ENCODE measurements around the gene BSN.

The BSN gene

DNA sequence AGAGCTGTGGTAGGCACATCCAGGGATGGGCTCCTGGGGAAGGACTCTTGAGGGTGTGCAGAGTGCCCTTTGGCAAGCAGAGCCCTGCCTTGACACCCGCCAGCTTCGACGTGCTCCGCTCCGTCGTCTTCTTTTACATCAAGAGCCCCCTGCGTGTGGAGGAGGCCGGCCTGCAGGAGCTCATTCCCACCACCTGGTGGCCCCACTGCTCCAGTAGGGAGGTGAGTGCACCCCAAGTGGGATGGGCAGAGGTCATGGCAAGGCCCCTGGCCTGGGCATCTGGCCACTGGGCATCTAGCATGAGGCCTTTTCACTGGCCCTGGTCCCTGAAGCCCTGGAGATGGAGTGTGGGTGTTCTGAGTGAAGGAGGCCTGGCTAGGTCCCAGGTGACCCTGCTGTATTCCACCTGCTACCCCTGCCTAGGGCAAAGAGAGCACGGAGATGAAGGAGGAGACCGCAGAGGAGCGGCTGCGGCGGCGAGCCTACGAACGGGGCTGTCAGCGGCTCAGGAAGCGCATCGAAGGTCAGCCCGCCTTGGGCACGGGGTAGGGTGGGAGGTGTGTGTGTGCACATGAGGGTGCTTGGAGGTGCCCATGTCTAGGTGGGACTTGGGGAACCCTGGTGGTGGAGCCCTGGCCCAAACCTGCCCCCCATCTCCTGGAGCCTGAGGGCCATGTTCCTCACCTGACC lies 147.3 kb downstream of the BSN start:
- DNase-seq, result no peak

DNA sequence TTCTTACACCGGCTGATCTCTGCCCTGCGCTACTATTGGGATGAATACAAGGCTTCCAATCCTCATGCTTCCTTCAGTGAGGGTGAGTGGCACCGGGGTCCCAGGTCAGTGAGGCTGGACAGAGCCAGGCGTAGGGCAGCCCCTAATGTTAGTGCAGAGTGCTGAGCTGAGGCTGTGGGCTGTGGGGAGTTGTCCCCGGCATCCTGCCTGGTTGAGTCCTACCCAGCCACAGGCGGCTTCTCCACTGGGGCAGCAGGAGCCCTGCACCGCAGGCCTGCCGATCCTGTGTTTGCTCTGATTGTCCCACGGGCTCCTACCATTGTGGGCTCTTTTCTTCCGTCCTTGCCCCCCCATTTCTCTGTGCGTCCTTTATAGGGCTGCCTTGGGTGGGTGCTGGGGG lies 148.4 kb downstream of the BSN start:
- no peak for DNase-seq

DNA sequence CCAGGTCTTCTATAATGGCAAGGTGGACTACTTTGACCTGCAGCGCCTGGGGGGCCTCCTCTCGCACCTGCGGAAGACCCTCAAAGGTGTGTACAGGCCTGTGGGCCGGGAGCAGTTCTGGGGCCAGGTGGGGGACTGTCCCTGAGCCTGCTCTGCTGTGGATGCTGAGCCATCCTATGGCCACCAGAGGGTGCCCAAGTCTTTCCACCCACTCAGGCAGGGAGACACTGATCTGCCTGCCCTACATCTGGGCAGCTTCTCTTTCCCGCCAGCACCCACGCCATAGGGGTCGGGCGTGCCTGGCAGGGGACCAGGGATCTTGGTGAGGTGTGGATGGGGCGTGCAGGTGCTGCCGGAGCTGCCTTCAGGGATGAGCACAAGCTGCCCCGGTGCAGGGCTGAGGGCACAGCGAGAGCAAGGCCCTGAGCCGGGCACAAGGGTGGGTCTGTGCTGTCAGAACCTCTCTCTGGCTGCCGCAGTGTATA lies 149.2 kb downstream of the BSN start:
- peak; percentile 63 for DNase-seq

DNA sequence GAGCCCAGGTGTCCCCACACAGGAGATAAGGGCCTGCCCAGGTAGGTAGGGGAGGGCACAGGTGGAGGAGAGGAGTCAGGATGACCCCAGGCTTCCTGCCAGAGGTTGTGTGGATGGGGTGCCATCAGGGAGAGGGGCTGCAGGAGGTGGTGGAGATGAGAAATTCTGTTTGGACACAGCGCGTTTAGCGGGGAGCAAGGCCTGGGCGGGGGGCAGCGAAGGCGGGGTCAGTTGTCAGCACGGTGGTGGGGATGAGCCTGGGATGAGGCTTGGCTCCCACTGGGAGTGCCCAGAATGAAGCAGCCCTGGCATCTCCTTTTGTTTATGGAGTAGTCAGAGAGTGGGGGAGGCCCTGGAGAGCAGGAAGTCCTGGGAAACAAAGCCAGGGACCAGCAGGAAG lies 149.7 kb downstream of the BSN start:
- no peak for DNase-seq

DNA sequence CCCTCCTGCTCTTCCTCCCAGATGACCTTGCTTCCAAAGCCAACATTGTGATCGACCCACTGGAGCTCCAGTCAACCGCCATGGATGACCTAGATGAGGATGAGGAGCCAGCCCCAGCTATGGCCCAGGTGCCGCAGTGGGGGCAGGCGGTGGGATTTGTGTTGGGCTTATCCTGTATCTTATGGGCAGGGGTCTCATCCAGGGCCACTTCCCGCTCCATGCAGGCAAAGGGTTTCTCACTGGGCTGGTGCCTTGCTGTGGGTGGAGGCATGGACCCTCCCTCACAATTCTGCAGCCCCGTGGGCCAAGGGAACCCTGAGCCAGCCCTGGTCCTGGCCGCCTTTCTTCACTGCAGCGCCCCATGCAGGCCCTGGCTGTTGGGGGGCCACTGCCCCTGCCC lies 150.4 kb downstream of the BSN start:
- no peak for DNase-seq

DNA sequence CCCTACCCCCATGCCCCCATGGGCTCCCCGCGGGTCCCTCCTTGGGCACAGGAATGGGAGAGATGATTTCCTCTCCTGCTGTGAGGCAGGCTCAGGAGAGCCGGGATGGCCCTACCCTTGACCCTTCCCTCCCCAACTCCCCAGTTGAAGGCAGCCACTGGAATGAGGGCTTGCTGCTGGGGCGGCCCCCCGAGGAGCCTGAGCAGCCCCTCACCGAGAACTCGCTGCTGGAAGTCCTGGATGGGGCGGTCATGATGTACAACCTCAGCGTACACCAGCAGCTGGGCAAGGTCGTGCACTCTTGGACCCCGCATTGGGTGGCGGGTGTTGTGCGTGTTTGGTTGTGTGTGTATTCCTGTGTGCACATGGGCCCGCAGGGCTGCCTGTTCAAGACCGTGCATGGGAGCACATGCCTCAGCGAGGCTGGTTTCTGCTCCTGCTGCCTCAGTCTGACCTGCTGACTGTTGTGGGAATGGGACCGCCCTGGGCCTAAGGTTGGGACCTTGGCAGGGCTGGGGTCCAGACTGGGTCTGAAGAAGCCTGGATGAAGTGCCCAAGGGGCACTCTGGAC lies 151.2 kb downstream of the BSN start:
- DNase-seq, result no peak

DNA sequence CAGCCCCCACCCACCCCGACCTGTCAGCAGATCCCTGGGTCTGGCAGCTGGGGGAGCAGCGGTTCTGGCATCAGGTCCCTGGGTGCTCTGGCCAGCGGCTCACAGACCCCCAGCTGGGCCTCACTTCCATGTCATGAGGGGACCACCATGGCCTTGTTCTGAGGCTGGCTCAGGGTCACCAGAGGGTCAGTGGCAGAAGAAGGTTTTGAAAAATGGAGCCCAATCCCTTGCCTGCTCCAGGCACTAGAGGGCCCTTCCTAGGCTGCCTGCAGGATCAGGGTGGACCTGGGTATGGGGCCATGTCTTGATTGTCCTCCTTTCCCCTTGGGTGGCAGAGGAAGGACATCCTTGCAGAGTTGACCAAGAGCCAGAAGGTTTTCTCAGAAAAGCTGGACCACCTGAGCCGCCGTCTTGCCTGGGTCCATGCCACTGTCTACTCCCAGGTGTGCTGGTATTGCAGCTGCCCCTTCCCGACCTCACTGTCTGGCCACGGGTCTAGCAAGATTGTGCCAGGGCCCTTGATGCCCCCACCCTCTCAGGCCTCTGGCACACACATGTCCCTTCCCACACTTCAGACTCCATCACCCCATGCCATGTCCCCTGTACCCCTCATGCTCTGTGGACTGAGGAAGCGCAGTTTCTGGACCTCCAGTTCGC lies 152.3 kb downstream of the BSN start:
- DNase-seq, result no peak

DNA sequence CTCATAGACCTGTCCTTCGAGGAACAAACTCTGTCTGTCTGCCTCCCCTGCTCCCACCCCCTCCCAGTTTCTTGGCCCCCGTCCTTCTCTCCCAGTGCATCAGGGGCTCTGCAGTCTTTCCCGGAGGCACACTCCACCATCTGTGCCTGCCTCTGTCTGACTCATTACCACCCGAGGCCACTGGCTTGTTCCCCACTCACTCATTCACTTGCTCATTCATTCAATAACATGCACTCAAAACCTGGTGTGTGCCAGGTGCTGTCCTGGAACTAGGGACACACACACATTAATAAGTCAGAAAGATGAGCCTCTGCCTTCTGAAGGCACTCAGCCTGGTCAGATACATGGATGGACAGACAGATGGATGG lies 152.8 kb downstream of the BSN start:
- DNase-seq, result no peak

DNA sequence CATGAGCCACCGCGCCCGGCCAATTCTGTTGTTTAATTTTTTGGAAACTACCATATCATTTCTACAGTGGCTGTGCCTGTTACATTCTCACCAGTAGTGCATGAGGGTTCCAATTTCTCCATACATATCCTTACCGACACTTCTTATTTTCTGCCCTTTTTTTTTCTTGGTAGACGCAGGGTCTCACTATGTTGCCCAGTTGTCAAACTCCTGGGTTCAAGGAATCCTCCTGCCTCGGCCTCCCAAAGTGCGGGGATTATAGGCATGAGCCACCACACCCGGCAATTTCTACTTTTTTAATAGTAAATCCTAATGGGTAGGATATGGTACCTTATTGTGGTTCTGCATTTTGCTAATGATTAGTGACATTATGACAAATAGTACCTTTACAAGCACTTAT lies 155.6 kb downstream of the BSN start:
- DNase-seq, result no peak

DNA sequence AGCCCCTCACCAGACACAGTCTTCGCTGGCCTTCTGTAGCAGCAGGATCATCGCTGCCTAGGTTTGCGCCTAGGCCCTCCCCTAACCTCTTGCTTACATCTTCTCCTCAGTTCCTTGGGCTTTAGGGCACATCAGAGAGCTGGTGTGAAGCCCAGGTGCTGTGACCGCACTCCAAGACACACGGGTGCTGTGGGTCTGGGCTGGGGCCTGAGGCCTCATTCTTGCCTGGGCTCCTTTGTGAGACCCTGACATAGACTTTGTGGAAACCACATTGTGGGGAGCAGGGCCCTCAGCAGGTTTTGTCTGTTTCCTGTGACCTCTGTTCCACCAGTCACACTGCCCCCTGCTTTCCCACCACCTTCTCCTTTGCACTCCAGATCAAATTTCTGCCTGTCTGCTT lies 157.2 kb downstream of the BSN start:
- no peak for DNase-seq

DNA sequence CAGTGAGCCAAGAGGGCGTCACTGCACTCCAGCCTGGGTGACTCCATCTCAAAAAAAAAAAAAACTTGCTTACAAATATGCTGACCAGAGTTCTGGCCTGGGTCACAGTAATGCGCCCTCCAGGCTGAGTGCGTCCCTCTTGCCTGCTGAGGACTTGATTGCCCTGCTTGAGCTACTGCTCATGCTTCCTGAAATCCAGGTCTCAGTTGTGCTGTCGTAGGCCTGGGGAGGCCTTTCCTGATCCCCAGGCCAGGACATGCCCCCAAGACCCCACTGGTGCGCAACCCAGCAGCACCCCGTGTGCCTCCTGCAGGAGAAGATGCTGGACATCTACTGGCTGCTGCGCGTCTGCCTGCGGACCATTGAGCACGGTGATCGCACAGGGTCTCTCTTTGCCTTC lies 157.9 kb downstream of the BSN start:
- DNase-seq, result no peak

DNA sequence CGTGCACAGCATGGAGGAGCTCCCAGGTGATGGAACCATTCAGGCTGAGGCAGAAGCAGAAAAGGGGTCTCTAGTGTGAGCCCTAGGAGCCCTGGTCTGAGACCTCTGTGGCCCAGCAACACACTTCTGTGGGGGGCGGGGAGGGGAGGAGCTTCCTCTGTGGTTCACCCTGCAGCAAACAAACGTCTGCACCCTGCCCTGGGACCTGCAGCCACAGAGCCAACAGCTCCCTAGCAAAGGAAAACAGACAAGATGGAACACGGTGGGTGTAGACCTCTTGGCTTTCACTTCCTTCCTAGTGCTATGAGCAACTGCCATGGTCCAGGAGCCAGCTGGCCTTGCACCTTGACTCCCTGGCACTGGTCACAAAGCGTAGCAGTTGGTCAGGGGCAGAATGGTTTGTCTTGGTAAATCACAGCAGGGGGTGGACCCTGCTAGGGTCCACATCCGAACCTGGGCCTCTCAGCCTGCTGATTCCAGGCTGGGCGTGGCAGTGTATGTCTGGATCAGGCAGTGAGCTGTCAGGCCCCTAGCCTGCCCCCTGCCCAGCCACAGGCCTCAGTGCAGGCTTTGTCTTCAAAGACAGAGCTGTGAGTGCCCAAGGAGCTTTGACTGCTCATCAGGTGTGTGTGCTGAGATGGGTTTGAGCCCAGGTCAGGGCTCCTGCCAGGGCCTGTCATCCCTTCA lies 158.5 kb downstream of the BSN start:
- no peak for DNase-seq

DNA sequence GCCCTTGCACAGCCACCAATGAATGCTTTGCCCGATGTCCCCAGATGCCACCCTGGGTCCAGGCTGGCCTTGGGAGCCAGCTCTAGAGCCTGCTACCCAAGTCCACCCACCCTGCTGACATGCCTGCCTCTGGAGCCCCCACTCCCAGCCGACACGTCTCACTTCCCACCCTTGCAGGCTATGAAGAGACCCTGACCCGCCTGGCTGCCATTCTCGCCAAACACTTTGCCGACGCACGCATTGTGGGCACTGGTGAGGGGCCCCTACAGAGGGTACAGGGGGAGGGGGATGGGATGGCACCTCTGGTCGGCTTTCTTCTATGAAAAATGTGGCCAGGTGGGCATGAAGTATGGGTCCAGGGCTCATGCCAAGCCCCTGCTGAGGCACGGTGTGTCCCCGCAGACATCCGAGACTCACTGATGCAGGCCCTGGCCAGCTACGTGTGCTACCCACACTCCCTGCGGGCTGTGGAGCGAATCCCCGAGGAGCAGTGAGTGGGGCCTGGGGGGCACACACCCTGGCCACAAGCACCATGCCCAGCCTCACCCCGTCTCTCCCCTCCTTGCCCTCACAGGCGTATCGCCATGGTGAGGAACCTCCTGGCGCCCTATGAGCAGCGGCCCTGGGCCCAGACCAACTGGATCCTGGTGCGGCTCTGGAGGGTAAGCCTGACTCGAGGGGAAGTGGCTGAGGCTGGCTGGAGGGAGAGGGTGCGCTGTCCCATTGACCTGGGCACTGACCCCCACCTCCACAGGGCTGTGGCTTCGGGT lies 159.2 kb downstream of the BSN start:
- DNase-seq, result no peak

DNA sequence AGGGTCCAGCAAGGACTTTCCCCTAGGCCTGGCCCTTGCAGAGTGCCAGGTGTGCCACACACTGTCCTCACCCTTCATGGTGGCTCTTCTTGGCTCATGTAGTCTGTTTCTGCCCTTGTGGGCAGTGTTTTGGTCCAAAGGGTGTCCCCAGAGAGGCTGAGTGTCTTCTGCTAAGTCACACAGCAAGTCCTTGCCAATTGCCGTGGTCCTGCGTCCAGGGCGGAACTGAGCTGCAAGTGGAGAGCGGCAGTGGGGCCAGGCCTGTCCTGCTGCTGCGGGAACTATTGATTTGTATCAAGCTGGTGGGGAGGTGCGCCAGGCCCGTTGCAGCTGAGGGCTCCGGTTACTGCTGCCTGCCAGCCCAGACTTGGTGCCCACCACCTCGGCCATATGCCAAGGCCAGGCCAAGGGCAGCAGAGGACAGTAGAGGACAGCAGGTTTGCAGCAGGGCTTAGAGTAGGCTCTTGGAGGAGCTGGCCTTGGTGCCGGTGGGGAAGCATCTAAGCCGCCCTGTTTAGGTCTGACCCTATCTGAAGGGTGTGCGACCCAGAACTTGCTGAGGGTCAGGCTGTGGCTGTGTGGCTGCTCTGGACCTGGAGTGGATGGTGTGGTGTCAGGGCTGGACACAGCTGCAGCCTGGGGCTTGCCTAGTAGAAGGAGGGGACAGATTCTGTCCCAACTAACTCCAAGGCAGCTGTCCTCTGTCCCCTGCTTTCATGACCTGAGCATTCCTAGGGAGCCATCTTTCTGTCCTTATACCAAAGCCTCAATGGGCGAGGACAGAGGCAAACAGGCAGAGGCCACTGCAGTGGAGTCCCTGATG lies 160.7 kb downstream of the BSN start:
- DNase-seq, result no peak

DNA sequence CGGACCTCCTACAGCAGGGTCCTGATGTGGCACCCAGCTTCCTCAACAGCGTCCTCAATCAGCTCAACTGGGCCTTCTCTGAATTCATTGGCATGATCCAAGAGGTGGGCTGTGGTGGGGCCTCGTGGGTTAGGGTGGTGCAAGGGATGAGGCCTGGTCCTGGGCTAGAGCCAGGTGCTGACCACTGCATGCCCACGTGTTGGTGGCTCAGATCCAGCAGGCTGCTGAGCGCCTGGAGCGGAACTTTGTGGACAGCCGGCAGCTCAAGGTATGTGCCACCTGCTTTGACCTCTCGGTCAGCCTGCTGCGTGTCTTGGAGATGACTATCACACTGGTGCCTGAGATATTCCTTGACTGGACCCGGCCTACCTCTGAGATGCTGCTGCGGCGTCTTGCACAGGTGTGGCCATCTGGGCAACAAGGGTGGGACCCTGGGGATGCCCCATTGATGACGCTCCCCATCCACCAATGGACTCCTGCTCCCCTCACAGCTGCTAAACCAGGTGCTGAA lies 161.4 kb downstream of the BSN start:
- no peak for DNase-seq

DNA sequence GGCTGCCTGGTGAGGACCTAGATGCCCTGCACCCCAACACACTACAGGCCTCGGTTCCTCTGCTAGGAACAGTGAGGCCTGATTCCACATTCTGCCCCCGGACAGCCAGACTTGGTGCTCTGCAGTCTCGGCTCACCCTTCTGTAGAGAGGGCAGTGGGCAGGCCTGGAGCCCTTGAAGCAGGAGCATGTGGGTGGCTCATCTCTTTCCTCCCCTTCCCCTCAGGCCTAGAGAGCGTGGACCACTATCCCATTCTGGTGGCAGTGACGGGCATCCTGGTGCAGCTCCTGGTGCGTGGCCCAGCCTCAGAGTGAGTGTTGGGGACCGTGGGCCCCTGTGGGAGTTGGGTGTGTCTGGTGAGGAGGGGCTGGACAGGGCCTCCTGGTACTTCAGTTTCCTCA lies 161.9 kb downstream of the BSN start:
- no peak for DNase-seq

DNA sequence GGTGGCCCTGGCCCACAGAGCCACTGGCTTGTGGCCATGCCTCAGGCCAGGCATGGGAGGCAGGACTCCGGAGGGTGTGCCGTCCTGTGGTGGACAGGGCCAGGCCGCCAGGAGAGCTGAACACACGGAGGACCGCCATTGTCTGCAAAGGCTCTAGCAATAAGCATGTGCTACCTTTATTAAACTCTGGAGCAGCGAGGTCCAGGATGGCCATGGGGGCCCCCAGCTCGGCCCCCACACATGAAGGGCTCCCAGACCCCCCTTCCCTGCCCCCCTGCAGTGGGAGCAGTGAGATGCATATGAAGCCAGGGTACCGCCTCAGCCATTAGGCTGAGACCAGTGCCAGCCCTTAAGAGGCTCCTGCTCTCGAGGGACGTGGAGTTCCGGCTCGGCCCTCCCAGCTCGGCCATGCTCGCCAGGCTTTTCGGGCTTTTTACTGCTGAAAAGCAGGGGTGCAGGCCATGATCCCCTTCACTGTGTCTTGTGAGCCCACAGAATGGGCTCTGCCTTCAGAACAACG lies 162.5 kb downstream of the BSN start:
- no peak for DNase-seq

DNA sequence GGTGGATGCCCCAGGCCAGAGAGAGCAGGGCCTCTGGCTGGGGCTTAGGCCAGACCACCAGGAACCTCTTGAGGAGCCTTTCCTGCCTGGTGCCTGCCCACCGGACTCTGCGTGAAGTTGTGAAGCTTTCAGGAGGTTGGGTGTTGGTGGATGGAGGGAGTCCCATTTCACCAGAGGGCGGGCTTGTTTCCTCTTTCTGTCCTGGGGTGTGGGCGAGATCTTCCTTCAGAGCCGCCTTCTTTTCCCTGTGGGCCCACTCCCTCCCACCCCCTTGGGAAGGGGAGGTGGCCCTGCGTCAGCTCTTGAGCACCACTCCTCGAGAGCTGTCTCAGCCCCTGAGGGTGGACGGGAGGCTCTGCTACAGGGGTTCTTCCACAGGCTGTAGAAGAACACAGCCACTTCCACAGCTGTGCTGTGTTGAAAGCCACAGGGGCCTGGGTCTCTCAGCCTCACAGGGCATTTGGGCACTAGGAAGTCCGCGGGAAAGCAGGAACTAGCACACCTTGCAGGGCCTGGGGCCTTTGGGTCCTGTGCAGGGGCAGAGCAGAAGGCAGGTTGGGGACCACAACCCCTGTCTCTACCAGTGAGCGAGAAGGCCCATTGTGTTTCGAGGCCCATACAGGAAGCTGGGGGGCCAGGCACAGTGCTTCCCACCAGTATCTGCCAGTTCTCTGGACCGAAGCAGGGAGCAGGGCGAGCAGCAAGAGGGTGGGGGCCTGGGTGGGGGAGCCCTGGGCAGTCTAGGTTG lies 163.1 kb downstream of the BSN start:
- DNase-seq, result no peak

DNA sequence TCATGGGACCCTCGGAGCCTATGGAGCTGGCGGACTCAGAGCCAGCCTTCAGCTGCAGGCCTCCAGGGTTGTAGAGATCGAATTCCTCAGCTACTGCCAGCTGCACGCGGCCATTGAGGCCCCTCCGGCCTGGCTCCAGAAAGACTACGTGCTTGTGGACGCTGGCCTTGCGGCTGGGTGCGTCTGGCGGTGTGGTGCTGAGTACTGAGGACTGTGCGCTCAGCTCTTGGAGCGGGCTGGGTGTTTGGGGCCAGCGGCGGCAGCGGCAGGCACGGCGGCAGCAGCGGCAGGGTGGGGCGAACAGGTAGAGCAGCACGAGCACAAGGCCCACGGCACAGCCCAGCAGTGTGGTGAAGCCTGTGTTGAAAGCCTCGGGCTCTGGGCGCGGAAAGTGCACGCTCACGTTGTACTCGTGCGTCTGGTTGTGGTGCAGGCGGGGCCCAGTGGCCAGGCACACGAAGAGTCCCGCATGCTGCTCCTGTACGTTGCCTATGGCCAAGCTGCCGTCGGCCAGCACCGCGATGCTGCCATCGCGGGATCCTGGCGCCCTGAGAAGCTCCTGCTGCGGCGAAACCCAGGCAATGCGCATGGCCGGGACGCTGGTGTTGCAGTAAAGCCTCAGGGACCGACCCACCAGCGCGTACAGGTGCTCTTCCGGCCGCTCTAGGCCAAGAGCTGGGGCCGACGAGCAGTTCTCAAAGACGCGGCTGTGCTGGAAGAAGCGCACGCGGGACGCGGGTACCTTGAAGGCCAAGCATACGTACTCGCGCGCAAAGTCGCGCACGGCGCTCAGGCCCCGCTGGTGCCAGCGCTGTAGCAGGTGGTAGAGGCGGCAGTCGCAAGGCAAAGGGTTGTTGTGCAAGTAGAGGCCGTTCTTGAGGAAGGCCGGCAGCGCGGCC lies 163.9 kb downstream of the BSN start:
- DNase-seq, result peak; percentile 25

DNA sequence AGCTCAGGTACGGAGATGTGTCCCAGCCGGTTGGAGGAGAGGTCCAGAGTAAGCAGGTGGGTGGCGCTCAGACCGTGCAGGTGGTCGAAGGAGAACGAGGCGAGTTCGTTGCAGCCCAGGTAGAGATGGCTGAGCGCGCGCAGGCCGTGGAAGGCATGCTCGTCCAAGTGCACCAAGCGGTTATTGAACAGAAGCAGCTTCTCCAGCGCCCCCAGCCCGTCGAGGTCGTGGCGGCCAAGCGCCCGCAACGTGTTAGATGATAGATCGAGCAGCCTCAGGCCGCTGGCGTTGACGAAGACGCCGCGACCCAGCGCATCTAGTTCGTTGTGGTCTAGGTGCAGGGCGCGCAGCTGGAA lies 164.6 kb downstream of the BSN start:
- peak; percentile 14 for DNase-seq
